Measurements from ENCODE around the gene ELK3. TPM values are rescaled to one million over a fixed set of nuclear protein-coding genes. Genes with fewer than 3 reads are reported as not detected.

The ELK3 gene
- polyA plus RNA-seq, 2 of the 4 experiments (the other 2 are of a cell fraction) = 33.1 to 38.6 TPM

DNA sequence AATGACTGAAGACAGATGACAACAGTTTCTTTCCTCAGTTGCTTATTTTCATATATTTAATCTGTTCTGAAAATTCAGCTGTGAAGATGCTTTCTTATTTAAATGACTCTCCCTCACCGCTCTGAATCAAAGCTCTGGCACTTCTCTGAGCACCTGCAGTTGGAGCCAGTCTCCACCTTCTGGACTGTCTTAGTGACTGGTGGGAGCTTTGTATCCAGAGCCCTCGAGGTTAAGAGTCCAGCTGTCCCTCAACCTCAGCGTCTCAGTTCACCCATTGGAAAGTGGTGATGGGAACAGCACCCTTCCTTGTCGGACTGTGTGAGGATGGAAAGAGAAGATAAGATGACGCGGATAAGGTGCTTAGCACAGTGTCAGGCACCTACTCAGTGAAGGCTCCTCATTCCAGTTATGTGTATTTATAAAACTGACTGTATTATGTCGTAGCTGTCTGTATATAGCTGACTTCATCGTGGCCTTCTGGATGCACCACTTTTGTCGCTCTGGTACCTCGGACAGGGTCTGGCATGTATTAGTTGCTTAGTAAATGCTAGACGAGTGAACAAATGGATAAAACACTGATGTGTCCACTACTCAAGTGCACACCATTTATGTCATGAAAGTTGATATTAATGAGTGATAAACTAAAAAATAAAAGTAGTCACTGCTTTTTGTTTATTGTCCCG, 34.5 kb downstream of the ELK3 start:
- H3K4me3 ChIP-seq = no peak overlapping the region
- 86% methylated on average over 11 of the region's 12 CpGs for WGBS (ENCODE audit: missing lambda C conversion rate)
- no peak for TF ChIP-seq EP300 (IDR thresholded peaks at IDR 0.05)
- TF ChIP-seq RCOR1 (IDR thresholded peaks at IDR 0.05; ENCODE audit: low read depth, low read length) = no peak
- TF ChIP-seq, protein P1, sequence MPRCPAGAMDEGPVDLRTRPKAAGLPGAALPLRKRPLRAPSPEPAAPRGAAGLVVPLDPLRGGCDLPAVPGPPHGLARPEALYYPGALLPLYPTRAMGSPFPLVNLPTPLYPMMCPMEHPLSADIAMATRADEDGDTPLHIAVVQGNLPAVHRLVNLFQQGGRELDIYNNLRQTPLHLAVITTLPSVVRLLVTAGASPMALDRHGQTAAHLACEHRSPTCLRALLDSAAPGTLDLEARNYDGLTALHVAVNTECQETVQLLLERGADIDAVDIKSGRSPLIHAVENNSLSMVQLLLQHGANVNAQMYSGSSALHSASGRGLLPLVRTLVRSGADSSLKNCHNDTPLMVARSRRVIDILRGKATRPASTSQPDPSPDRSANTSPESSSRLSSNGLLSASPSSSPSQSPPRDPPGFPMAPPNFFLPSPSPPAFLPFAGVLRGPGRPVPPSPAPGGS (IDR thresholded peaks at IDR 0.05) = no peak
- TF ChIP-seq, protein P2, sequence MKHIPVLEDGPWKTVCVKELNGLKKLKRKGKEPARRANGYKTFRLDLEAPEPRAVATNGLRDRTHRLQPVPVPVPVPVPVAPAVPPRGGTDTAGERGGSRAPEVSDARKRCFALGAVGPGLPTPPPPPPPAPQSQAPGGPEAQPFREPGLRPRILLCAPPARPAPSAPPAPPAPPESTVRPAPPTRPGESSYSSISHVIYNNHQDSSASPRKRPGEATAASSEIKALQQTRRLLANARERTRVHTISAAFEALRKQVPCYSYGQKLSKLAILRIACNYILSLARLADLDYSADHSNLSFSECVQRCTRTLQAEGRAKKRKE (CRISPR knock-in tag; IDR thresholded peaks at IDR 0.05; ENCODE audit: low read depth) = no peak
- no peak for TF ChIP-seq POLR2A (IDR thresholded peaks at IDR 0.05; ENCODE audit: low read length)
- ATAC-seq = no peak
- ChIA-PET POLR2A (no interaction called here), CTCF (interaction anchor here (1.2 to 1.7 kb wide), 2 partner anchors 16 to 288 kb away, joined by 4 read pairs; no protein-coding TSS in a partner anchor)
- H3K4me2 ChIP-seq = no peak overlapping the region
- H3K9me3 ChIP-seq = no peaks in the 10 kb centered on the region
- peaks cover 6% of the 10 kb centered on the region; the same call in 1 of the 3 replicates for H3K4me1 ChIP-seq
- H3K27ac ChIP-seq = no peak overlapping the region
- DNase-seq (ENCODE audit: low read depth in 1 of 2, low spot score in 1 of 2) = no peak
- no peak for FAIRE-seq

DNA sequence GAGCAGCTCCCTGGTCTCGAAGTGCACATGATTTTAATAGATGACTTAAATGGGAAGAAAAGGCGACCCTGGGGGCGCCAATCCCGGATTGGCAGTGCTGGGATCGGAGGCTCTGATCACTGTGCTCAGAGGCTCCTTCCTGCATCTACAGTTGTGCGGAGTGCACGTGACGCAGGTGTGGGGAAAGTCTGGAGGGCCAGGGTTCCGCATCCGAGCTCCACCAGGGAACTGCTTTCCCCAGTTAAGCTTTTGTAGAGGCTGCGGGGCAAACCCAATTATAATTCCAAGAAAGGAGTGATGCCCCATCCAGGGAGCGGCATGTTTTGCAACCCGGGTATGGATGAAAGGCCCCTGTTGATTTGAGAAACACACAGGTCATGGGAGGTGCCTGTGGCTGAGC, 36.5 kb downstream of the ELK3 start:
- Histone ChIP-seq H3K4me2 (no peak overlapping the region), H3K4me3 (no peak overlapping the region), H3K4me1 (peaks cover 13% of the 10 kb centered on the region), H3K9me3 (no peaks in the 10 kb centered on the region), H3K27ac (no peak overlapping the region)
- DNase-seq (ENCODE audit: low read depth in 1 of 2, low spot score in 1 of 2) (no peak), ATAC-seq (no peak), FAIRE-seq (no peak)
- no peak for TF ChIP-seq SREBF2 (IDR thresholded peaks at IDR 0.05)
- TF ChIP-seq MAFK (IDR thresholded peaks at IDR 0.05; ENCODE audit: partially characterized antibody) = no peak
- no peak for TF ChIP-seq ZFP36 (IDR thresholded peaks at IDR 0.05; ENCODE audit: borderline replicate concordance, partially characterized antibody)
- TF ChIP-seq, protein P3, sequence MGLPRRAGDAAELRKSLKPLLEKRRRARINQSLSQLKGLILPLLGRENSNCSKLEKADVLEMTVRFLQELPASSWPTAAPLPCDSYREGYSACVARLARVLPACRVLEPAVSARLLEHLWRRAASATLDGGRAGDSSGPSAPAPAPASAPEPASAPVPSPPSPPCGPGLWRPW (IDR thresholded peaks at IDR 0.05) = no peak
- TF ChIP-seq ZSCAN20 (CRISPR knock-in tag; IDR thresholded peaks at IDR 0.05) = no peak
- 83% methylated on average over 13 of the region's 13 CpGs for WGBS (ENCODE audit: missing lambda C conversion rate)
- POLR2A ChIA-PET = no interaction called here
- CTCF ChIA-PET = interaction anchor here (1.2 to 2.6 kb wide), 2 partner anchors 16 to 286 kb away, joined by 4 to 13 read pairs; no protein-coding TSS in a partner anchor

DNA sequence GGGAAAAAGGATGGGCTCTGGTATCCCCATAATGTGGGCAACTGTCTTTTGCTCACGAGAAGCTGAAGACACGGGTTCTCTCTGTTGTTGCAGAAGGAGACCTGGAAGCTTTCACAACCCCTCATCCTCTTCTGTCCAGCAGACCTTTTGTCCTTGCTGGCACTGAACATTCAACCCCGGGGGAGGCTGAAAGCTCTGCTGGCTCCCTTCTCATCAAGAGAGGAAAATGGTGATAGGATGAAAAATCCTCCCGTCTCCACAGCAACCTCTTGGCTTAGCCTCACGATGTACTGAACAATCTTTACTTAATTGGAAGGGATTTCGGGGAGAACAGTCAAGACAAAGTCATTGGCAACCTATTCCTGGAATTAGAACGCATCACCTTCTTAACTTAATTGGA, 39.0 kb downstream of the ELK3 start:
- Histone ChIP-seq H3K9me3 (no peaks in the 10 kb centered on the region), H3K27ac (no peak overlapping the region), H3K4me3 (no peak overlapping the region), H3K4me2 (no peak overlapping the region), H3K4me1 (peaks cover 7% of the 10 kb centered on the region)
- FAIRE-seq (no peak), ATAC-seq (no peak), DNase-seq (ENCODE audit: low read depth in 1 of 2, low spot score in 1 of 2) (no peak)
- CTCF ChIA-PET = interaction anchor here (1.5 to 2.6 kb wide), 3 partner anchors 16 to 172 kb away, joined by 3 to 13 read pairs (median 4); no protein-coding TSS in a partner anchor
- 88% methylated on average over 7 of the region's 7 CpGs for WGBS (ENCODE audit: missing lambda C conversion rate)
- POLR2A ChIA-PET = no interaction called here
- TF ChIP-seq PHF8 (IDR thresholded peaks at IDR 0.05; ENCODE audit: borderline replicate concordance, low read depth) = no peak
- no peak for TF ChIP-seq HDAC2 (IDR thresholded peaks at IDR 0.05)

DNA sequence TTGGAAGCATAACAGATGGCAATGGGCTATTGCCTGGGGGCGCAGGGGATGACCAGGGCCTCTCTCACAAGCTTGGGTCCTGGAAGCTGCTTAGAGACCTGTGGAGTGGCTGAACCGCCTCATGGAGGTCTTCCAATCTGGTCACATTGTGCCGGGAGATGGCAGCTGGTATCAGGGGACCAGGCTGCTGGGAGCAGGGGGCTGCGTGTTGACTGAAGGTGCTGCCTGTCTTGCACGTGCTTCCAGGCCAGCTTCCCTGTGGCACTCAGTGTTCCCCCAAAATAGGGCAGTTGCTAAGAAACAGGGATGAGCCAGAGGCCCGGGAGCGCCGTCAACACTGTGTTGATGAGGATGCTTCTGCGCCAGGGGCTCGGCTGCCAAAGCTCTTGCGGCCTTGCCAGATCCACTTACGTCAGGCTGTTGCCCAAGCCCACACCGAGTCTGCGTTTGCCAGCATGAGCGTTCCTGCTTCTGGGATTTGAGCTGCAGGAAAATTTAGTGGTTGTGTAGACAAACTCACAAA, 39.8 kb downstream of the ELK3 start:
- FAIRE-seq (no peak), DNase-seq (ENCODE audit: low read depth in 1 of 2, low spot score in 1 of 2) (no peak), ATAC-seq (no peak)
- ChIA-PET POLR2A (no interaction called here), CTCF (interaction anchor here (1.5 to 1.6 kb wide), 2 partner anchors 15 to 173 kb away, joined by 3 to 4 read pairs; no protein-coding TSS in a partner anchor)
- Histone ChIP-seq H3K4me3 (no peak overlapping the region), H3K27ac (0 out of 6 replicates have a peak overlapping the region, but pooled peaks of 1 of the 2 experiments have one; percentile 8), H3K4me2 (no peak overlapping the region), H3K4me1 (peaks cover 7% of the 10 kb centered on the region), H3K9me3 (no peaks in the 10 kb centered on the region)
- TF ChIP-seq RARB (CRISPR knock-in tag; IDR thresholded peaks at IDR 0.05) (no peak), CBX2 (IDR thresholded peaks at IDR 0.05; ENCODE audit: borderline replicate concordance, low read depth) (no peak), ESRRA (IDR thresholded peaks at IDR 0.05; ENCODE audit: borderline replicate concordance, low read length) (no peak), MAFK (IDR thresholded peaks at IDR 0.05; ENCODE audit: partially characterized antibody) (no peak), HOXA7 (CRISPR knock-in tag; IDR thresholded peaks at IDR 0.05) (no peak), EHF (CRISPR knock-in tag; IDR thresholded peaks at IDR 0.05) (no peak), NR3C1 (IDR thresholded peaks at IDR 0.05) (no peak), BHLHE40 (IDR thresholded peaks at IDR 0.05; ENCODE audit: low read depth, low read length) (no peak), TP53 (CRISPR knock-in tag; IDR thresholded peaks at IDR 0.05) (no peak), JUNB (IDR thresholded peaks at IDR 0.05) (no peak), HEYL (CRISPR knock-in tag; IDR thresholded peaks at IDR 0.05) (no peak), HOXB13 (CRISPR knock-in tag; IDR thresholded peaks at IDR 0.05; ENCODE audit: low read depth) (no peak), SREBF2 (IDR thresholded peaks at IDR 0.05) (no peak), POLR2AphosphoS2 (conservative IDR thresholded peaks at IDR 0.05; ENCODE audit: low read length) (no peak)
- TF ChIP-seq, protein P4, sequence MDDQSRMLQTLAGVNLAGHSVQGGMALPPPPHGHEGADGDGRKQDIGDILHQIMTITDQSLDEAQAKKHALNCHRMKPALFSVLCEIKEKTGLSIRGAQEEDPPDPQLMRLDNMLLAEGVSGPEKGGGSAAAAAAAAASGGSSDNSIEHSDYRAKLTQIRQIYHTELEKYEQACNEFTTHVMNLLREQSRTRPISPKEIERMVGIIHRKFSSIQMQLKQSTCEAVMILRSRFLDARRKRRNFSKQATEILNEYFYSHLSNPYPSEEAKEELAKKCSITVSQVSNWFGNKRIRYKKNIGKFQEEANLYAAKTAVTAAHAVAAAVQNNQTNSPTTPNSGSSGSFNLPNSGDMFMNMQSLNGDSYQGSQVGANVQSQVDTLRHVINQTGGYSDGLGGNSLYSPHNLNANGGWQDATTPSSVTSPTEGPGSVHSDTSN (IDR thresholded peaks at IDR 0.05) = no peak
- TF ChIP-seq, protein P1 (IDR thresholded peaks at IDR 0.05) = no peak
- TF ChIP-seq, protein P5, sequence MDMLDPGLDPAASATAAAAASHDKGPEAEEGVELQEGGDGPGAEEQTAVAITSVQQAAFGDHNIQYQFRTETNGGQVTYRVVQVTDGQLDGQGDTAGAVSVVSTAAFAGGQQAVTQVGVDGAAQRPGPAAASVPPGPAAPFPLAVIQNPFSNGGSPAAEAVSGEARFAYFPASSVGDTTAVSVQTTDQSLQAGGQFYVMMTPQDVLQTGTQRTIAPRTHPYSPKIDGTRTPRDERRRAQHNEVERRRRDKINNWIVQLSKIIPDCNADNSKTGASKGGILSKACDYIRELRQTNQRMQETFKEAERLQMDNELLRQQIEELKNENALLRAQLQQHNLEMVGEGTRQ (IDR thresholded peaks at IDR 0.05) = no peak
- WGBS (ENCODE audit: missing lambda C conversion rate) = 91% methylated on average over 14 of the region's 15 CpGs

Measured in A549 (cell line).